ENCODE measurements around the gene GJB2.
A peak's percentile ranks its signal among the peaks of the same experiment; 100 is the strongest.

Gene GJB2

DNA sequence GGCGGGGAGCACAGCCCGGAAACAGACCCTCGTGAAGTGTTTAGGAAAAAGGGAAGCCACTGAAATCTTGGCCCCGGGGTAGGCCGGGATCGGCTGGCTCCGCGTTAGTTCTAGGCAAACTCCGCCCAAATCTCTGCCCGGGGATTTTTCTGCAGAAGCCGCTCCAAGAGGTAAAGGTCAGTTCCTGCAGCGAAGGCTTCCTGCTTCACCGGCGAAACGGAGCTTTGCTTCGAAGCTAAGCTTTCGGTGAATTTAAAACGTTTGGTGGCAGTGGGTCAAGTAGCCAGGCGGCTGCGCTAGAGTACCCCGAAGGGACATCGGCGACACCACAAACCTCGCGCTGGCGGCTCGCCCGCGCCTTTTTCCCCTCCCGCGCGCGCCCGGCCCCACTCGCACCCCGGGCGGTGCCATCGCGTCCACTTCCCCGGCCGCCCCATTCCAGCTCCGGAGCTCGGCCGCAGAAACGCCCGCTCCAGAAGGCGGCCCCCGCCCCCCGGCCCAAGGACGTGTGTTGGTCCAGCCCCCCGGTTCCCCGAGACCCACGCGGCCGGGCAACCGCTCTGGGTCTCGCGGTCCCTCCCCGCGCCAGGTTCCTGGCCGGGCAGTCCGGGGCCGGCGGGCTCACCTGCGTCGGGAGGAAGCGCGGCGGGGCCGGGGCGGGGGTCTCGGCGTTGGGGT is 441 bp downstream of the GJB2 start:
- DNase-seq (ENCODE audit: low read depth) = no peak

DNA sequence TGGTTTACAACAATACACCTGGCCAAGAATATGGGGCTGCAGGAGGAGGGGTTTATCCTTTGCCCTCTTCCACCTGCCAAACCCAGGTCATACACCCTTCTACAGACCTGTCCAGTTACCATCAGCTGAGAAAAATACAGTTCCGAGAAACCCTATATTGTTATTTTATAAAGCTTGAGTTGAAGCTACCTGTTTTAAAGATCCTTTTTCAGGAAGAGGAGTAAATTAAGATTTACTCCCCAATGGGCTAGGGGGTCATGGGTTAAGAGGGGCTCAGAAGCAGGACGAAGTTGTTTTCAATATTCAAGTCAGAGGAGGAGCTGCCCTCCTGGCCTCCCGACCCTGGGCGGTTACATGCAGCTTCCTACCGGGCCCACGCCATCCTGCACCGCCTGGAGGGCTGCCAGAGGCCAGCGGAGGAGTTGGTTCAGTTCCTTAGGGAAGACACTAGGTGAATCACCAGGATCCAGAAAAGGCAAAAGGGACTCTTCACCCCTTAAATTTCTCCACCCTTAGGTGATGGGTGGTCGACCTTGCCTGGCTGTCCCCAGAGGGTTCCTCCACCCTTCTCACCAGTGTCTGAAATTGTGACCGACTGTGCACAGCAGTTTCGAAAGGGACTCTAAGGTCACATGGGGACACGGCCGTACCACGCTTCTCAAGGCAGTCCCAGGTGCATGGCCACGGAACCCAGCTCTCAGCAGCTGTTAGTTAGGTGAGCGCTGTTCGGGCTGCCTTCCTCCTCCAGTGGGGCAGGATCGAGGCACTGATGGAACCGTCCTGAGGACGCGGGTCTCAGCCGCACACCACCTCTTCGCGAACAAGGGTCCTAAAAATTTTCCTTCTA is 1.2 kb downstream of the GJB2 start:
- no peak for DNase-seq (ENCODE audit: low read depth)

DNA sequence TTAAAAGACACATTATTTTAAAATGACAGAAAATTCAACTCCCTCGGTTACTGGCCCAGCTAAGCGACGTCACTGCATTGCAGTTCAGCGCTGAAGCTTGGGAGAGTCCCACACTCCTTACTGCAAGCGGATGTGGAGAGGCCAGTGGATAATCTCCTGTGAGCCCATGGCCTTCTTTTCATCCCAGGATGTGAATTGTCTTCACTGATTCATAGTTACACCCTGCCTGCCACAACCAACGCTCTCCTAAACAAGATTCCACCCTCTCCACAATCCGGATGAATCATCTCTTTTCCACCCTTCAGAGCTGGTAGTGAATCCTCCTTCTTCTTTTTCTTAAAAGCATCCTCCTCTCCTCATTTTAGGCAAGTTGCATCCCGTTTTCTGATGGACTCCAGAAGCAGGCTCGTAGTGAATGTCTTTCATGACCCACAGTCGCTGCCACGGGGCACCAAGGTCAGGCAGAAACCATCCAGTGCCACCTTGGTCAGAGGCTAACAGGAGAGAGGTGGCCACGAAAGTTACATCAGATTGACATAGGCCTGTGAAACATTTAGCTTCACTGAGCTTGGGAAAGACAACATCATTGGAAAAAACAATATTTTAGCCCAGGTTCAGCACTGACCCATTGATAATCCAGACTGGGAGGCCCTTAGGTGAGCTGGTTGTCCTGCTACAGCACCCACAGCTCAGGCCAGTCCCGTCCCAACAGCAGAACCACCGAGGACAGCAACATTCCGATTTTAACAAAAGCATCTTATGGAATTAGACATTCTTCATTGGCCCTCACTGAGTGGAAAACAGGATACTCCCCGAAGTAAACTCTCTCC is 2.0 kb downstream of the GJB2 start:
- DNase-seq (ENCODE audit: low read depth) = no peak

DNA sequence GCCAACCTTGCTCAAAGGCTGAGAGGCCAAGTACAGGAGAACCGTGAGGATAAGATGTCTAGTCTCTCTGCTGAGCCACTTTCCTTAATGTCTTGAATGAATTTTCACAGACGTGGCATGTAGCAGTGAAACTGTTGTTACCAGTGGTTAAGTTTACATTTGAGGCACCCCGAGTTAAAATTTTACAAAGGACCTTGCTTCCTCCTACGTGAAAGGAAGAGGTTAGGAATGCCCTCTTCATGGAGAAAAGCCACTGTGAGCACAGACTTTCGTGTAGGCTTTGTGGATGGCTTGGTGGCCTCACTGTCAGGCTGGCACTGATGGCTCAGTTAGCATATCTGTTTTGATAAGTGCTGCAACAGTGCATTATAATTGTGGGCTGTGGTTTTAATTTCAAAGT is 2.7 kb downstream of the GJB2 start:
- DNase-seq (ENCODE audit: low read depth) = no peak

DNA sequence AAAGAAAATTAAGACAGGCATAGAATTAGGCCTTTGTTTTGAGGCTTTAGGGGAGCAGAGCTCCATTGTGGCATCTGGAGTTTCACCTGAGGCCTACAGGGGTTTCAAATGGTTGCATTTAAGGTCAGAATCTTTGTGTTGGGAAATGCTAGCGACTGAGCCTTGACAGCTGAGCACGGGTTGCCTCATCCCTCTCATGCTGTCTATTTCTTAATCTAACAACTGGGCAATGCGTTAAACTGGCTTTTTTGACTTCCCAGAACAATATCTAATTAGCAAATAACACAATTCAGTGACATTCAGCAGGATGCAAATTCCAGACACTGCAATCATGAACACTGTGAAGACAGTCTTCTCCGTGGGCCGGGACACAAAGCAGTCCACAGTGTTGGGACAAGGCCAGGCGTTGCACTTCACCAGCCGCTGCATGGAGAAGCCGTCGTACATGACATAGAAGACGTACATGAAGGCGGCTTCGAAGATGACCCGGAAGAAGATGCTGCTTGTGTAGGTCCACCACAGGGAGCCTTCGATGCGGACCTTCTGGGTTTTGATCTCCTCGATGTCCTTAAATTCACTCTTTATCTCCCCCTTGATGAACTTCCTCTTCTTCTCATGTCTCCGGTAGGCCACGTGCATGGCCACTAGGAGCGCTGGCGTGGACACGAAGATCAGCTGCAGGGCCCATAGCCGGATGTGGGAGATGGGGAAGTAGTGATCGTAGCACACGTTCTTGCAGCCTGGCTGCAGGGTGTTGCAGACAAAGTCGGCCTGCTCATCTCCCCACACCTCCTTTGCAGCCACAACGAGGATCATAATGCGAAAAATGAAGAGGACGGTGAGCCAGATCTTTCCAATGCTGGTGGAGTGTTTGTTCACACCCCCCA is 3.8 kb downstream of the GJB2 start:
- DNase-seq (ENCODE audit: low read depth) = peak; percentile 52

DNA sequence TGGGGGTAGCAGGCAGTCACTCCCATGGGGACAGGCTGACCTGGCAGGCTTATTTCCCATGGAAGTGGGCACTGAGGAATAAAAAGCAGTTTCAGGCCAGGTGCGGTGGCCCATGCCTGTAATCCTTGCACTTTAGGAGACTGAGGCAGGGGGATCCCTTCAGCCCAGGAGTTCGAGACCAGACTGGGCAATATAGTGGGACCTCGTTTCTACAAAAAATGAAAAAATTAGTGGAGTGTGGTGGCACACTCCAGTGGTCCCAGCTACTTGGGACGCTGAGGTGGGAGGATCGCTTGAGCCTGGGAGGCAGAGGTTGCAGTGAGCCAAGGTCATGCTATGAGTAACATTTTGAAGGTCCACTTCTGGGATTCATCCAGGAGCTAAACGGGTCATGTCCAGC is 6.0 kb downstream of the GJB2 start:
- DNase-seq (ENCODE audit: low read depth) = no peak

DNA sequence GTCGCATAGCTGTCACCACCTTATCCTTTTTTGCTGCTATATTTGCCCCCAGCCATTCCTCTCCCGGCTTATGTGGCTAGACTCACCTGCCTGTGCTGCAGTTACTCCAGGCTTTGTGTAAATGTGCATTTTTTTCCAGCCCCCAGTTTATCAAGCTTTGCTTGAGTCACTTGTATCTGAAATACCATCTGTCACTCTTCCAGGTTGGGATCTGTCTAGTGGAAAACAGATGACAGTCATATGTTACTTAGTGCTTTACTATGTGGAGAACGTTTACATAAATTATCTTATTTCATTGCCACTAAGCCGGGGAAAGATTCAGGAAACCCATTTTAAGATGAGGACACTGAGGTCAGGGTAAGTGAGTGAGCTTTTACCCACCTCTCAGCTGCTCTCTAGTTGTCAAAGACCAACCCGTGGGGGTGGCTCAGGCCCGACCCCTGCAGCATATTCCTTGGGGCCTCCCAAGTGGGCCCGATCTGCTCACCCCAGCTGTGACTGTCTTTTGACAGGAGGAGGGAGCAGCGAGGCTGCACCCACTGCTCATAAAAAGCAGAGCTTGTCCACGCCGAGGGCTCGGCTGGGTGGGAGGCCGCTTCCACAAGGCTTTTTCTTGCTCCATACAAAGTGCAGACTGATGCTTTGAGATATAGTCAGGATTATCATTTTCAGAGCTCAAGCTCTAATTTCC is 7.2 kb downstream of the GJB2 start:
- DNase-seq (ENCODE audit: low read depth) = no peak

DNA sequence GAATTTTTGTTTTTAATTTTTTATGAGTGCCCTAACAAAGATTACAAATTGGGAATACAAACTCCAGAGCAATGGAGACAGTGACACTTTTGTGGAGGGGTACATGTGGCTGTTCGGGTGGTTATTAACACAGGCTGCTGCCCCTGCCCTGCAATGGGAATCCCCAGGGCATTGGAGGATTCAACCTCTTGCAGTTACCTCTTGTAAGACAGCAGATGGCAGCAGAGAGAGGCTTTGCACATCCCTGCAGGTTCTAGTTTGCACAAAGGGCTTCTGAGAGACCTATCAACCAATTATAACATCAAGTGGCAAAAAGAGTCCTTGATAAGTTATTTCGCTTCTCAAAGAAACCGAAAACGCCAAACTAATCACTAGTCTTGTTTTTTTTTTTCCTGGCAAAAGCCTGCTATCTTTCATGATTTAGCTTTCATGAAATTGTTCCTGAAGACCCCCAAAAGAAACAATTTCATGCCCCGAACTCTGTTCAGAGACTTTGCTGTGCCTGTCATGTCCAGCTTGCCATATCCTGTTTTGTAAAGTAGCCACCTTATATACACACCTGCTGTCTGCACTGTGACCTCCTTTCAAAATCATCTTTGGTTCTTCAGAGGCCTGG is 10.4 kb downstream of the GJB2 start:
- DNase-seq (ENCODE audit: low read depth) = no peak

DNA sequence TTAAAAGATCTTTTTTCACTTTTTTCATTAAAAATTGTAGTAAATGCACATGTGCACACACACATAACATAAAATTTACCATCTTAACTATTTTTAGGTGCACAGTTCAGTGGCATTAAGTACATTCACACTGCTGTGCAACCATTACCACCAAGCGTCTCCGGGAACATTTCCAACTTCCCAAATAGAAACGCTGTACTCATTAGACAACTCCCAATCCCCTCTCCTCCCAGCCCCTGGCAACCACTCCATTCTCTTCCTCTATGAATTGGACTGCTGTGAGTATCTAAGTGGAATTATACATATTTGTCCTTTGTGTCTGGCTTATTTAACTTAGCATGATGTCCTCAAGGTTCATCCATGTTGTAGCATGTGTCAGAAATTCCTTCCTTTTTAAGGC is 11.6 kb downstream of the GJB2 start:
- DNase-seq (ENCODE audit: low read depth) = no peak

DNA sequence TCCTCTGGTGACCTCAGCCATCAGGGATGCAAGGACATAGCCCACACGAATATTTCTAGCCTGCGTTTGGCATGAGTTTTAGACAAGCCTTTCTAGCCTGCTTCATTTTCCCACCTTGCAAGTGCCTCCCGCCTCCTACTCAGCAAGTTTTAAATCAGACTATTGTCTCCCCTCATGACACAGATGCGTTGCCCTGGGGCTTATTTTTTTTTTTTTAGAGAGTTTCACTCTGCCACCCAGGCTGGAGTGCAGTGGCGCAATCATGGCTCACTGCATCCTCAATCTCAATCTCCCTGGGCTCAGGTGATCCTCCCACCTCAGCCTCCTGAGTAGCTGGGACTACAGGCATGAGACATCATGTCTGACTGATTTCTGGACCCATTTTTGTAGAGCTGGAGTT is 14.6 kb downstream of the GJB2 start:
- DNase-seq (ENCODE audit: low read depth) = no peak

DNA sequence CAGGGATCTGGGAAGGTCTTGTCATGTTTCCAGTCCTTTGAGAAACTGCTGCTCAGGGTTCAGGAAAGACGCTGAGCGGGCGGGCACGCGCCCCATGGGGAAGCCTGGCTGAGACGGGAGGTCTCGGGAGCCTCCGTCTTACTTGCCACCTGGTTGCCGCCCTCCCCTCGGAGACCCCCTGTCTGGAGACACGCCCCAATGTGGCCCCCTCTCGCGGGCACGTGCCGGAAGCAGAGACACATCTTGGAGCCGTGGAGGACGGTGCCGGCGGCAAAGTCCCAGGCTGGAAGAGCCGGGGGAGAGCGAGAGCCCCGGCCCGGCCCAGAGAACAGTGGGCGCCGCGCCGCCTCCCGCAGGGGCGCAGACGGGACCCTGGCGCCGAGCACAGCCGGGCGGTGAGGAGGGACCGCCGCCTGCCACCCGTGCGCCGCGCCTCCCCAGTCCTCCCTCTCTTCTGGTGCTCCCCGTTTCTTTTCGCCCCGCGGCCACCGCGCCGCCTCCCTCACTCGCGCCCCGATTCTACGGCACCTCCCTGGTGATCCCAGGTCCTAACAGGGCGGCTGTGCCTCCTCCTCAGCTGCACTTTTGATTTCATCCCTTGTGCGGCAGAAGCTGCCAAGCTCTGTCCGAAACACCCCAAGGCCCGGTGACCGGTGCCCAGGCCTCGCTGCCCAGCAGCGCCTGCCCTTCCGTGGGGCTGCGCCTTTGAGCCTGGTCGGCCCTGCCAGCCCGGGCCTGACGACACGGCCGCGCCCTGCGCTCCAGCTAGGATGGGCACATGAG is 15.5 kb downstream of the GJB2 start:
- DNase-seq (ENCODE audit: low read depth) = no peak

DNA sequence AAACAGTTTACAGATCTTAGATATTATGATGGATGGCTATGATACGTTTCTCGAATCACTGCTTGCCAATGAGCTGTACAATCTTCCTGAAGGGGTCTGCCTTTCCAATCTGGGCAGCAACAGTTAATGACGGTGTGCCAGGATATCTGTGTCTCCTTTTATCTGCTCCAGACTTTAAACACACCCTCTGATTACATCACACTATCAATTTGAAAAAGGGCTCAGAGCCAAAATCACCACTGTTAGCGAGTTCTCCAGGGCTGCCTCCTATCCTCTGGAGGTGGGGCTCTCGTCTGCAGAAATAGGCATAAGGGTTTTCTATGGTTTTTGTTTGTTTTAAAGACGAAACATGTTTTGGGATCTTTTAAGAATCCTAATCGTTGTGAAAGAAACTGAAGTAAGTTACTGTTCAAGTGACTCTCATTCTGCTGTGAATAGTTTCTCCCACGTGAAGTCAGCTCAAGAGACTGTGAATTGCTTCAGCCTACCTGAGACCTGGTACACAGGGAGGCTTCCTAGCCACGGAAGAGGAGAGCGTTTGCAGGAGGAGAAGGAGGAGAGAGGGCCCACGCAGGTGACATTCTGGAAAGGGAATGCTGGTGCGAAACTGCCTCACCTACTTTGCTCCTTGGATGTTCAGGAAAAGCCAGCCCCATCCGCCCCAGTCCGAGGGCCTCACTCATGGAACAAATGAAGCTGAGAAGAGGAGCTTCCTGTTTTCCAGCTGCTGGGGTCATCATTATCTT is 16.7 kb downstream of the GJB2 start:
- no peak for DNase-seq (ENCODE audit: low read depth)

DNA sequence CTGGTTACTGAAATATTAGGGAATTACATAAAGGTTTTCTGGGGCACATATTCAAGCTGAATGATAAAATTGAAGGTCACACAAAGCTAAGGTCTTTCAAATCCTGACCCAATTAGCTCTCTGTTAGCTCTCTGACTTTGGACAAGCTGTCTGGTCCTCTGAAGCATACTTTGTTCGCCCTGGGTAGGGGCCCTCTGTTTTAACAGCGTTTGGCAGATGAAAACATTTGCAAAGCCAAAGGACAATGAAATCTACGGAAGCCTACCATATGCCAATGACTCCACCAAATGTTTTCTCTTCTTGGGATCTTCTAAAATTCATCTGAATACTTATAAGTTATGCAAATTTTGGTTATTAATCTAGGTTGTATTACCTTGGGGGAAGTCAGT is 17.3 kb downstream of the GJB2 start:
- DNase-seq (ENCODE audit: low read depth) = no peak

DNA sequence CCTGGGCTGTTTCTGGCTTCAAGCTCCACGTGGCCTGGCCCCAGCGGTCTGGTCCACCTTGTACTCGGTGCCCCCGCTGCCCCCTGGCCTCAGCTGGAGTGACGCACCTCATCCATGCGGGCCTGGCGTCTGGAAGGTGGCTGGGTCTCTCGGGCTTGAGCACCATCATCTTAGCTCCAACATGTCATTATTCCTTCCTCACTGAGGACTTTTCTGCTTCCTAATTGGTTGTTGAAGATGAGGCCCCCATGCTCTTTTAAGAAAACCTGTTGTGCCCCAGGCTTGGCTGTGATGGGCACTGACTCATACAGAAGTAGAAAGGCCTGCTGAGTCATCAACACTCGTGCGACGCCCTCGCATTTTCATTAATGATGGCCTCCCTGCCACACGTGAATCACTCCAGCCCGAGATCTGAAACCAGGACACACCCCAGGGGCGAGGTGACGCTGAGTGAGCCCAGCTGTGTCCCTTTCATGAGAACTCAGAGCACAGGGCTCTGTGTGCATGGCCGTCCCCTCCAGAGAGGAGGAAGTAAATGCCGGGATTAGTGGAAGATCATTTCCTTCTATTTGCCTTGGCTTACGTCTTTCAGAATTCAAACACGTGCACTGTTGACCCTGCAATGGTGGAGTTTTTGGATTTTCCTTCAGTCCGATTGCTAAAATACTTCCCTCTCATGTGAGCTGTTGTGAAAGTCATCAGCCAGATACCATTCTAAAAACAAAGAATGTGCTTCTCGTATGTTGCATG is 17.9 kb downstream of the GJB2 start:
- no peak for DNase-seq (ENCODE audit: low read depth)

DNA sequence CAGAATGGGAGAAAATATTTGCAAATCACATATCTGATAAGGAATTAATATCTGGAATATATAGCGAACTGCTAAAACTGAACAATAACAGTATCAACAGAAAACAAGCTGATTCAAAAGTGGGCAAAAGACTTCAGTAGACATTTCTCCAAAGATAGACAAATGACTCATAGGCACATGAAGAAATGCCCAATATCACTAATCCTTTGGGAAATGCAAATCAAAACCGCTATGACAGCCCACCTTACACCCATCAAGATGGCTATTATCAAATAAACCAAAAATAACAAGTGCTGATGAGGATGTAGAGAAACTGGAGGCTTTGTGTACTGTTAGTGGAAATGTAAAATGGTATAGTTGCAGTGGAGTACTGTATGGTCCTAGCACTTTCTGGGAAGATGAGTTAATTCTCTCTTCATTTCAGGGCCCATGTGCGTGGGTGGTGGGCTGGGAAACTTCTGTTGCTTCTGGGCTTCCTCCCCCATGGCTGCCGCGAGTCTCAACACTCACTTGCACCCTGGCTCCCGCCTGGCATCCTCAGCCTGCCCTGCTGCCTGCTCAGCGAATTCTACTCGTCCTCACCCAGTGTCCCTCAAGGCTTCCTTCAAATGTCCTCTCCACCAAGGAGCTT is 19.5 kb downstream of the GJB2 start:
- DNase-seq (ENCODE audit: low read depth) = no peak

DNA sequence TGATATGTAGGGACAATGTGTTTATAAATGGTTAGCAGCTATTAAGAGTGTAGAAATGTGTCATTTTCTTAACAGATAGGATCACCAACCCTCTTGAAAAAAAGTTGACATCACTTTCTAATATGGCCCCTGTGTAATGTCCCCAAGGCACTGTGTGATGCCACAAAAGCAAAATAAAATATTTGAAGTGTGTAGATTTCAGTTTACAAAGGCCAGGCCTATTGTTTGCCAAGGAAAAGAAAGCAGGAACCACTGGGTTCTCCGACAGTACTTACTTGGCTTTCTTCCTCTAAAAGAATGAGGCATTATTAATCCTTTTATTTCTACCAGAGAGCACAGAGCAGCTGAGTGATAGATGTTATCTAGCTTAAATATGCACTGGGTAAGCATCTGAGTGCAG is 21.4 kb downstream of the GJB2 start:
- DNase-seq (ENCODE audit: low read depth) = no peak

DNA sequence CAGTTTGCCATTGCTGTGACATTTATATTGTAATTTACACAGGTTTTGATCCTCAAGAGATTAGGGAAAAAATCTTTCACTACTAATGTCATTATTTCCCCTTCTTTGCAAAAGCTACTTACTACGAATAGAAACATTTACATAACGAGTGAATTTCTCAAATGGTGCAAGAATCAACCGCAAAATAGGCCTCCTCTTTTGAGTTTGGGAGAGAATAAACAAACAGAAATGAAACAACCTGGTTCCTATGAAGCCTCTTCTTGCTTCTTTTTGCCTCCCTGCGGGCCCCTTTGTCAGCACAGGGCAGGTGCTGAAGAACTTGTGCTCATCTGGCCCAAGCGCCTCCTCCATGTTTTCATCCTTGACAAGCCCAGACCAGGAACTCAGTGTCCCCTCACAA is 21.8 kb downstream of the GJB2 start:
- no peak for DNase-seq (ENCODE audit: low read depth)

DNA sequence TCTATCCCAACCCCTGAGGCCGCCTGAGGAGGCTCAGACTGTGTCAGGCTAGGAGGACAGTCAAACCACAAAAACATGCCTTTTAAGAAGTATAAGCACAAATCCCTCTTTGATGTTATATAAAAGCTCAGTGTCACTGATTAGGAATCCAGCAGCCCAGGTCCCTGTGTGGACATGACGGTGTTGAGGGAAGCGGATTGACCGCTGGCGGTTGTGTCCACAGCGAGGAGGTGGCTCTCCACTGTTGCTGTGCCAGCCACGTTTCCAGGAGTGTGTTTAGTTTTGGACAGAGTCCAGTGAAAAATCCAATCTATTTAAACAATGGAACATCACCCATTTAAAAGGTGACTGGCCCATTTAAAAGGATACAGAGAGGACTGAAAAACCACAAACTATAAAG is 24.3 kb downstream of the GJB2 start:
- no peak for DNase-seq (ENCODE audit: low read depth)
